Stromal cell of bone marrow (primary cell): ENCODE results near the gene MANBA.
"Not testable (repeated sequence)": the region's sequence is repeated elsewhere in the genome, so short reads cannot be mapped to it uniquely, and the experiment has no call there.

ENCODE experiments used
- DNase-seq: peaks from one replicate; pipeline ENCODE4 v3.0.0-alpha.2; 2012; ENCODE audit warnings: low read depth

The MANBA gene

GRCh38 chr4:102761906-102762305 lies 1.1 kb upstream of the MANBA start:
- DNase-seq: no peak

GRCh38 chr4:102761296-102761701 lies 531 bp upstream of the MANBA start:
- DNase-seq: peak; percentile 6

- DNase-seq: peak; percentile 34
Observed at GRCh38 chr4:102759831-102760644, 730 bp downstream of the MANBA start.

GRCh38 chr4:102758241-102759160 lies 2.3 kb downstream of the MANBA start:
- DNase-seq: no peak

- no peak for DNase-seq
Observed at GRCh38 chr4:102757681-102758080, 3.1 kb downstream of the MANBA start.

- DNase-seq: no peak
Observed at GRCh38 chr4:102754044-102754443, 6.7 kb downstream of the MANBA start.

- no peak for DNase-seq
Observed at GRCh38 chr4:102751941-102752340, 8.8 kb downstream of the MANBA start.

- DNase-seq: not testable (repeated sequence)
Observed at GRCh38 chr4:102743352-102743751, 17.4 kb downstream of the MANBA start.

- not testable (repeated sequence) for DNase-seq
Observed at GRCh38 chr4:102738802-102739201, 22.0 kb downstream of the MANBA start.

- DNase-seq: no peak
Observed at GRCh38 chr4:102736636-102737549, 23.9 kb downstream of the MANBA start.

GRCh38 chr4:102735582-102735981 lies 25.2 kb downstream of the MANBA start:
- DNase-seq: no peak

GRCh38 chr4:102734591-102735385 lies 26.0 kb downstream of the MANBA start:
- DNase-seq: peak; percentile 35

GRCh38 chr4:102734116-102734515 lies 26.7 kb downstream of the MANBA start:
- no peak for DNase-seq

GRCh38 chr4:102733084-102733483 lies 27.7 kb downstream of the MANBA start:
- no peak for DNase-seq

GRCh38 chr4:102732678-102733077 lies 28.1 kb downstream of the MANBA start:
- no peak for DNase-seq

GRCh38 chr4:102730968-102731533 lies 29.7 kb downstream of the MANBA start:
- DNase-seq: no peak

- DNase-seq: not testable (repeated sequence)
Observed at GRCh38 chr4:102729486-102729885, 31.3 kb downstream of the MANBA start.

GRCh38 chr4:102726919-102727318 lies 33.8 kb downstream of the MANBA start:
- DNase-seq: not testable (repeated sequence)

- DNase-seq: no peak
Observed at GRCh38 chr4:102726068-102726467, 34.7 kb downstream of the MANBA start.

- DNase-seq: no peak
Observed at GRCh38 chr4:102725229-102725628, 35.5 kb downstream of the MANBA start.

GRCh38 chr4:102723511-102723910 lies 37.3 kb downstream of the MANBA start:
- no peak for DNase-seq
